Measurements from ENCODE around the gene SPP1. TPM values are rescaled to one million over a fixed set of nuclear protein-coding genes. Genes with fewer than 3 reads are reported as not detected.

Gene SPP1
- total RNA-seq, 1 donor = 7.6 TPM

DNA sequence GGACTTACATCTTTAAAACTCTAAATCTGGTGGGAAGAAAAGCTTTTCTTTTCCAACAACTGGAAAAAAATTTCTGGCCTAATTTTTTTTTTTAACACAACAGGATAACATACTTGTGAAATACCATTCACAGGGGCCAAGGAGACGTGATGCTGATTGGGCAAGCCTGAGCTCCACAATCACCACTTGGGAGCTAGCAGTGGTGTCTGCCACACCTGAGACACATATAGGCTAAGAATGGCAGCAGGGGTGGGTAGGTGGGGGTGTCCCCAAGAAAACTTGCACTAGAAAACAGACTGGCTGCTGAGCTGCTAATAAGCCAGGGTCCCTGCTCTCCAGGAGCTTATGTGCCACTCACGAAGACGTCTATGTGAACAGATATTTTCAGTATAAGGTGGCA lies 26.4 kb downstream of the SPP1 start:
- no peaks in the 10 kb centered on the region for H3K27me3 ChIP-seq (ENCODE audit: insufficient read depth, low read length)
- DNase-seq (ENCODE audit: insufficient read length, low spot score, missing footprints) = no peak
- H3K4me1 ChIP-seq (ENCODE audit: insufficient read depth, low read length) = peaks cover 20% of the 10 kb centered on the region
- no peak overlapping the region for H3K27ac ChIP-seq (ENCODE audit: low read depth, low read length)
- H3K9me3 ChIP-seq (ENCODE audit: low read depth, low read length) = no peaks in the 10 kb centered on the region
- H3K79me2 ChIP-seq (ENCODE audit: insufficient read depth, low read length) = no peaks in the 10 kb centered on the region
- H4K20me1 ChIP-seq (ENCODE audit: insufficient read depth, low read length) = no peaks in the 10 kb centered on the region
- TF ChIP-seq, protein P1, sequence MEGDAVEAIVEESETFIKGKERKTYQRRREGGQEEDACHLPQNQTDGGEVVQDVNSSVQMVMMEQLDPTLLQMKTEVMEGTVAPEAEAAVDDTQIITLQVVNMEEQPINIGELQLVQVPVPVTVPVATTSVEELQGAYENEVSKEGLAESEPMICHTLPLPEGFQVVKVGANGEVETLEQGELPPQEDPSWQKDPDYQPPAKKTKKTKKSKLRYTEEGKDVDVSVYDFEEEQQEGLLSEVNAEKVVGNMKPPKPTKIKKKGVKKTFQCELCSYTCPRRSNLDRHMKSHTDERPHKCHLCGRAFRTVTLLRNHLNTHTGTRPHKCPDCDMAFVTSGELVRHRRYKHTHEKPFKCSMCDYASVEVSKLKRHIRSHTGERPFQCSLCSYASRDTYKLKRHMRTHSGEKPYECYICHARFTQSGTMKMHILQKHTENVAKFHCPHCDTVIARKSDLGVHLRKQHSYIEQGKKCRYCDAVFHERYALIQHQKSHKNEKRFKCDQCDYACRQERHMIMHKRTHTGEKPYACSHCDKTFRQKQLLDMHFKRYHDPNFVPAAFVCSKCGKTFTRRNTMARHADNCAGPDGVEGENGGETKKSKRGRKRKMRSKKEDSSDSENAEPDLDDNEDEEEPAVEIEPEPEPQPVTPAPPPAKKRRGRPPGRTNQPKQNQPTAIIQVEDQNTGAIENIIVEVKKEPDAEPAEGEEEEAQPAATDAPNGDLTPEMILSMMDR (IDR thresholded peaks at IDR 0.05; ENCODE audit: extremely low read depth, low read depth, low read length) = no peak
- H3K36me3 ChIP-seq (ENCODE audit: insufficient read depth, low read length) = no peaks in the 10 kb centered on the region
- no peak overlapping the region for H2AFZ ChIP-seq (ENCODE audit: low read length)
- H3K4me2 ChIP-seq (ENCODE audit: insufficient read depth, low read length) = no peak overlapping the region
- no peak overlapping the region for H3K4me3 ChIP-seq (ENCODE audit: insufficient read depth, low read length)

DNA sequence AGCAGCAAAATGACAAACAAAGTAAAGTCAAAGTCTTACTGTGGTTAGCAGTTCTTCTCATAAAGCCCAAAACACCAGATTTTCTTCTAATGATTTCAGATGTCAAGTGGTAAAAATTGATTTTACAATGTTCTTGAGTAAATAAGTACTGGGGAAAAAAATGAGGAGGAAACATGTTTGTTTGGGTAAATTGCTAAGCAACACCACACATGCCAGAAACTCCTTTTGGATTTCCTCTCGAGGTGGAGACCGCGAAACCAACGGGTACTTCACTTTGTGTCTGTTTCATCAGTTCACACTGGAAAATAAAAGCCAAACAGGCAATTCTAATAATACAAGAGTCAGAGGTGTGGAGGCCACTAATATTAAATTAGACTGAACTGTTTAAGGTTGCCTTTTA lies 27.3 kb downstream of the SPP1 start:
- H3K27ac ChIP-seq (ENCODE audit: low read depth, low read length) = no peak overlapping the region
- no peak overlapping the region for H3K4me2 ChIP-seq (ENCODE audit: insufficient read depth, low read length)
- H3K4me1 ChIP-seq (ENCODE audit: insufficient read depth, low read length) = peaks cover 20% of the 10 kb centered on the region
- no peaks in the 10 kb centered on the region for H3K27me3 ChIP-seq (ENCODE audit: insufficient read depth, low read length)
- H4K20me1 ChIP-seq (ENCODE audit: insufficient read depth, low read length) = no peaks in the 10 kb centered on the region
- no peak overlapping the region for H3K4me3 ChIP-seq (ENCODE audit: insufficient read depth, low read length)
- H3K79me2 ChIP-seq (ENCODE audit: insufficient read depth, low read length) = no peaks in the 10 kb centered on the region
- no peaks in the 10 kb centered on the region for H3K9me3 ChIP-seq (ENCODE audit: low read depth, low read length)
- peak overlapping the region; percentile 23 for H2AFZ ChIP-seq (ENCODE audit: low read length)
- no peak for DNase-seq (ENCODE audit: insufficient read length, low spot score, missing footprints)
- no peaks in the 10 kb centered on the region for H3K36me3 ChIP-seq (ENCODE audit: insufficient read depth, low read length)
- TF ChIP-seq, protein P1 (IDR thresholded peaks at IDR 0.05; ENCODE audit: extremely low read depth, low read depth, low read length) = no peak

DNA sequence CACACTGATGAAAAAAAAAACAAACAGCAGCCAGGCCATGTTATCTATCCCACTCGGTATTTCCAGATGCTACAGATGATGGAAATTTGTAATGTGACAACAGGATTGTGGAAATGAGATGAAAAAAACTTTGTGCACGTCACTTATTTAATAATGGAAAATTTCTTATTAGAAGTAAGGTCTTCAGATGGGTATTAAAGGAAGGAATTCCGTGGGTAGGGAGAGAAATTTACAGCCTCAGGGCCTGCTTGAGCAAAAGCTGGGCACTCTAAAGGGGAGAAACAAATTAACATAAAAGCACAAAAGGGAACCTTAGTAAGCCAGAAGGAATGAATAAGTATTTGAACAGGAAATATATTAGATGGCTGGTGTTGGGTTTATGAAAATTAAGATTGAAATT lies 27.7 kb downstream of the SPP1 start:
- H3K36me3 ChIP-seq (ENCODE audit: insufficient read depth, low read length) = no peaks in the 10 kb centered on the region
- TF ChIP-seq, protein P1 (IDR thresholded peaks at IDR 0.05; ENCODE audit: extremely low read depth, low read depth, low read length) = no peak
- H3K4me3 ChIP-seq (ENCODE audit: insufficient read depth, low read length) = no peak overlapping the region
- no peaks in the 10 kb centered on the region for H3K27me3 ChIP-seq (ENCODE audit: insufficient read depth, low read length)
- DNase-seq (ENCODE audit: insufficient read length, low spot score, missing footprints) = no peak
- H3K4me1 ChIP-seq (ENCODE audit: insufficient read depth, low read length) = peaks cover 20% of the 10 kb centered on the region
- H3K27ac ChIP-seq (ENCODE audit: low read depth, low read length) = no peak overlapping the region
- H3K4me2 ChIP-seq (ENCODE audit: insufficient read depth, low read length) = no peak overlapping the region
- H4K20me1 ChIP-seq (ENCODE audit: insufficient read depth, low read length) = no peaks in the 10 kb centered on the region
- H2AFZ ChIP-seq (ENCODE audit: low read length) = peak overlapping the region; percentile 23
- H3K9me3 ChIP-seq (ENCODE audit: low read depth, low read length) = no peaks in the 10 kb centered on the region
- H3K79me2 ChIP-seq (ENCODE audit: insufficient read depth, low read length) = peaks cover 2% of the 10 kb centered on the region

DNA sequence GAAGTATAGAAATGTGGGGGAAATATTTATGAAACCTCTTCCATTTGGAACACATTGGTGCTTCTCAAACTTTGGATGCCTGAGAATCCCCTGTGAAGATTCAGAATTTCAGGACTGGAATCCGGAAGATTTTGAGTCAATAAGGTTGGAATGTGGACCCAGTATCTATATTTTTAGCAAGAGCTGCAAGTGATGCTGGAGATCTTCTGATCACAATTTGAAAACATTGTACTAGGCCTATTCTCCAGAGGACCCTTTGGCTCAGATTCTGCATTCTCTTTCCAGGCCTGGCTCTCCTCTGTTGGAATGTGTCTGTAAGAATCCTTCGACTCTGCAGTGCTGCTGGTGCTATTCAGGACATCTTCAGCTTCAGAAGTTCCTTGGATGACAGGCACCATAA lies 29.6 kb downstream of the SPP1 start:
- no peak overlapping the region for H3K4me3 ChIP-seq (ENCODE audit: insufficient read depth, low read length)
- no peak overlapping the region for H2AFZ ChIP-seq (ENCODE audit: low read length)
- H3K79me2 ChIP-seq (ENCODE audit: insufficient read depth, low read length) = peaks cover 20% of the 10 kb centered on the region
- H3K27ac ChIP-seq (ENCODE audit: low read depth, low read length) = peak overlapping the region; percentile 45
- H3K4me1 ChIP-seq (ENCODE audit: insufficient read depth, low read length) = peaks cover 30% of the 10 kb centered on the region
- H3K36me3 ChIP-seq (ENCODE audit: insufficient read depth, low read length) = no peaks in the 10 kb centered on the region
- no peaks in the 10 kb centered on the region for H3K27me3 ChIP-seq (ENCODE audit: insufficient read depth, low read length)
- no peaks in the 10 kb centered on the region for H3K9me3 ChIP-seq (ENCODE audit: low read depth, low read length)
- peak; percentile 84 for DNase-seq (ENCODE audit: insufficient read length, low spot score, missing footprints)
- H3K4me2 ChIP-seq (ENCODE audit: insufficient read depth, low read length) = peak overlapping the region; percentile 57
- TF ChIP-seq, protein P1 (IDR thresholded peaks at IDR 0.05; ENCODE audit: extremely low read depth, low read depth, low read length) = no peak
- H4K20me1 ChIP-seq (ENCODE audit: insufficient read depth, low read length) = peaks cover 2% of the 10 kb centered on the region

All from osteoblast (primary cell).